GM12865 (cell line): ENCODE measurements around the gene CELF4.

Experiments used
- DNase-seq: peaks from one replicate; pipeline ENCODE4 v3.0.0; 2010; ENCODE audit warnings: low read depth
- H3K4me3 ChIP-seq: 2 replicates; pipeline ENCODE4 v1.5.1; 2011; ENCODE audit warnings: mild to moderate bottlenecking, low read depth, low read length, control low read depth
- TF ChIP-seq, protein P1 (sequence below): IDR thresholded peaks from 2 replicates; pipeline ENCODE4 v1.5.1; 2011; ENCODE audit warnings: low read length, control low read depth, low read depth, inconsistent platforms; ENCODE audit not compliant: insufficient read depth; ENCODE audit errors: missing control alignments

CELF4 gene

DNA sequence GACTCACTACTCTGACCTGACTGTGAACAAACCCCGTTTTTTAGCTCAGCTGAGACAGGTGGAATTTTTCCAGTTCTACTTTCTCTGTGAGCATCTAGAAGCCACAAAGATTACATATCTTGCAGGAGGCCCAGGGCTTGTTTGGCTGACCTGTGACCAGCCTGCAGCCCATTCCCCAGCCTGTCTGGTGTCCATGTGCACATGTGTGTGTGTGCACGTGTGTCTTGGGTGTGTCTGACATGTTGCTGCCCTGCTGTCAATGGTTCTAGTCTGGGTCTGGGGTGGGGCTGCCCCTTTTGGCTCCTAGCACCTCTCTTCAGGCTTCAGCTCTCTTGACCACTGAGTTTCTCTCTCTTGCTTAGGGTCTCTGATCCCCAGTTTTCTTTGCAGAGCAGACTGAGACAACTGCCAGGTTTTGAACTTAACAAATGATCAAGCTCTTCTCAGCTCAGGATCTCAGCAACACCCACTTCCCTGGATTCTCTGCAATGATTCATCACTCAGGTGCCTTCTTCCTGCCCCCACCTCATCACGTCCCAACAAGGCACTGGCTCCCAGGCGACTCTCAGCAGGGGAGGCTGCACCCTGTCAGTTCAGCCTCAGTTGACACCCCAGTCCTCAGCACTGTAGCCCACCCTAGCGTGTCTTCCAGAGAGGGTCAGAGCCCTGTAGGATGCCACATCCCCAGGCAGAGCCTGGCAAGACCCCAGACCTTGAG, 130.3 kb downstream of the CELF4 start:
- no peak for DNase-seq
- H3K4me3 ChIP-seq = no peak overlapping the region
- TF ChIP-seq, protein P1, sequence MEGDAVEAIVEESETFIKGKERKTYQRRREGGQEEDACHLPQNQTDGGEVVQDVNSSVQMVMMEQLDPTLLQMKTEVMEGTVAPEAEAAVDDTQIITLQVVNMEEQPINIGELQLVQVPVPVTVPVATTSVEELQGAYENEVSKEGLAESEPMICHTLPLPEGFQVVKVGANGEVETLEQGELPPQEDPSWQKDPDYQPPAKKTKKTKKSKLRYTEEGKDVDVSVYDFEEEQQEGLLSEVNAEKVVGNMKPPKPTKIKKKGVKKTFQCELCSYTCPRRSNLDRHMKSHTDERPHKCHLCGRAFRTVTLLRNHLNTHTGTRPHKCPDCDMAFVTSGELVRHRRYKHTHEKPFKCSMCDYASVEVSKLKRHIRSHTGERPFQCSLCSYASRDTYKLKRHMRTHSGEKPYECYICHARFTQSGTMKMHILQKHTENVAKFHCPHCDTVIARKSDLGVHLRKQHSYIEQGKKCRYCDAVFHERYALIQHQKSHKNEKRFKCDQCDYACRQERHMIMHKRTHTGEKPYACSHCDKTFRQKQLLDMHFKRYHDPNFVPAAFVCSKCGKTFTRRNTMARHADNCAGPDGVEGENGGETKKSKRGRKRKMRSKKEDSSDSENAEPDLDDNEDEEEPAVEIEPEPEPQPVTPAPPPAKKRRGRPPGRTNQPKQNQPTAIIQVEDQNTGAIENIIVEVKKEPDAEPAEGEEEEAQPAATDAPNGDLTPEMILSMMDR = no peak

DNA sequence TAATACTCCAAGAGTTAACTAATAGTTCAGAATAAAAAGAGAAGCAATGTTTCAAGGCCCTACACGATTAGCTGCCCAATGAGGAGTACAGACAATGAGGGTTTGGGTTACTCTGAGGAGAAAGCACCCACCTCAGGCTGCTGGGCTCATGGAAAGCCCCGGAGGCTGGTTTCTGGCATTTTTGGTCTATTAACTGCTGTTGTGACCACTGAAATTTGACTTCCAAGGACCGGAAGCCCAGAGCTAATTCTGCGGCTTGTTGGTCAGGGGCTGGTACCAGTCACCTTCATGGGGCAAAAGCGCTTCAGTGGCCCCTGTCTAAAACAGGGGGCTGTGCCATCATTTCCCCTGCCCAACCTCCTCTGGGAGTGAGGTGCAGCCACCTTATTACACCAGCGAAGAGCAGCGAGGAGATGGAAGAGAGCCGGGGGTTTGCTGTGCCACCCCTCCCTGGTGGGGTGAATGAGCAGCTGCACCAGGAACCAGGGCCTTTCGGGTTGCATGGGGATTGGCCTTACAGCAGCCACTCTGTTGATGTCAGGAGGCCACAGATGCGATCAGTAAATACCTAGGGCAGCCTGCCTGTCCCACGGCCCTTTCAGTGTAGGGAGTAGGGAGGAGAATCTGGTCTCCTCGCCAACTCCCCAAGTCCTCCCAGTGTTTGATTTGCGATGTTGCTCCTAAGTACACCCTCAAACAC, 131.3 kb downstream of the CELF4 start:
- no peak overlapping the region for H3K4me3 ChIP-seq
- TF ChIP-seq, protein P1 = no peak
- DNase-seq = peak; percentile 54

DNA sequence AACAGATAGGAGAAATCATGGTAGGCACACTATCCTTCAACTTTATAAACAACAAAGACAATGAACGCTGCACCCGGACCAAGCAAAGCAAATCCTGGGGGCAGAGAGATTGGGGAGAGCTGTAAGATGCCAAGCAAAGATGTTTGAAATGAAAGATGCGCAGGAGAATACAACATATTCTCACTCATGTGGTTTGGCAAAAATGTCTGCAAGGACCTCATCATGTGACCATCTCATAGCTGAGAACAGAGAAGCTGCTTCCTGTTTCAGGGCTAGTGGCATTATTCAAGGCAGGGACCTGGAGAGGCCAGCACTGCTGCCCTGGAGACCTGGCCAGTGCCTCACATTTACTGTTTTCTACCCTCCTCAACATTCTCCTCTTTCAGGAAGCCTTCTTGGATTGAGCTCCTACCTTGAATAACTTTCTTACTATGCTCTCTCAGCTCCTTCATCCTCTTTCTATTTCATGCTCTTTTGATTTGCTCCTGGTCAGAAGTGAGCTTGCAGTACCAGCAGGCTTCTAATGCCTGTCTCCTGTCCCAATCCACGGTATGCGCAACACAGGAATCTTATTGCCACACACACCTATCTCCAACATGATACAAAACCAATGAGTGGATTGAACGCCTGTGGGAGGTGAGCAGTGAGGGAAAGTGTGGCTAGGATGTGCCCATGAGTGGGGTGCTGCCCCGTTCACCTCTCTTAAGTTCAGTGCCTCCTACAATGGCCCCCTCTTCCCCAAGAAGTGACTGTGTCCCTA, 133.0 kb downstream of the CELF4 start:
- TF ChIP-seq, protein P1 = no peak
- no peak for DNase-seq
- no peak overlapping the region for H3K4me3 ChIP-seq

DNA sequence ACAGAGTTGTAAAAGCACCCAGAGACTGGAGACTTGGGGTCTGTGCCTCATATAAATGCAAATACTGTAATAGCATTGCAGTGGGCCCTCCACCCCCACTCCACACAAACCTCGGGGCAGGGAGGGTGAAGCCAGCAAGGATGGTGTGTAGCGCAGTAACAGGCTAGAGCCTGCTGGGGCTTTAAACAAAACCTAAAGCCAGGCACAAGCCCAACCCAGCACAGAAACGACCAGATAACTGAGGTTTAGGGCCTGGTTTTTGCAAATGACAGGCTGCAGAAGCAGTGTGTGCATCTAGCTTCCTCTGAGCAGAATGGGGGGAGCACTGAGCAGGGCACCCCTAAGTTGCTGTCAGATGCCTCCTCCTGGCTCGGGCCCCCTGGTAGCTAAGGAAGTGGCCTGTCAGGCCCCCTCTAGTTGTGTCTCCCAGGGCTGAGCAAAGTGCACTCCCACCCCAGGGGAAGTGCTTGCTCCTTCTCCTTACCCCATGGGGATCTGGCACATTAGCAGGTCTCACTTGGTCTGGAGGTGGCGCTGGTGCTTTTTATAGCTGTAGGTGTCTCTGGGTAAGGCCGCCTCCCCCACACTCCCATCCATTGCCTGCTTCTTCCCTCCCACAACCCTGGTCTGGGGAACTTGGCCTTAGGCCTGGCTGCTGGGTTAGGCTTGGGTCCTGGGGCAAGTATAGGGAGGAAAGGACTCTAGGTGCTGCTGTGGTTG, 135.1 kb downstream of the CELF4 start:
- no peak for DNase-seq
- no peak overlapping the region for H3K4me3 ChIP-seq
- TF ChIP-seq, protein P1 = no peak

DNA sequence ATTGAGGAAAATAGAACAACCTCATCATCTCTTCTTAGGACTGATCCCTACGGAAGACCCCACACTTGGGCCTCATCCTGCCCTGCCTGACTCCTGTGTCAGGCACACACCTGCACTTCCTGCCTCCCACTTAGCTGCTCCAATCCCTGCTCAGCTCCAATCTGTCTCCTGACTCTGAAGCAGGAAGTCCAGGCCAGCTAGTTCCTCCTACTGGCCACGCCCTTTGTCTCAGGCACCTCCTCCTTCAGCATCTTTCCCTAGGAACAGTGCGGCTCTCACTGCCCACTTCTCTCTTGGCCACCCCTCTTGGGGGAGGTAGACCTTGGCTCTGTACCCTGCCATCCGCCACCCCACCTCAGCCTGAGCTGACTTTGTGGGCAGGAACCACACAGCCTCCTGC, 135.8 kb downstream of the CELF4 start:
- no peak for DNase-seq
- TF ChIP-seq, protein P1 = no peak
- no peak overlapping the region for H3K4me3 ChIP-seq

DNA sequence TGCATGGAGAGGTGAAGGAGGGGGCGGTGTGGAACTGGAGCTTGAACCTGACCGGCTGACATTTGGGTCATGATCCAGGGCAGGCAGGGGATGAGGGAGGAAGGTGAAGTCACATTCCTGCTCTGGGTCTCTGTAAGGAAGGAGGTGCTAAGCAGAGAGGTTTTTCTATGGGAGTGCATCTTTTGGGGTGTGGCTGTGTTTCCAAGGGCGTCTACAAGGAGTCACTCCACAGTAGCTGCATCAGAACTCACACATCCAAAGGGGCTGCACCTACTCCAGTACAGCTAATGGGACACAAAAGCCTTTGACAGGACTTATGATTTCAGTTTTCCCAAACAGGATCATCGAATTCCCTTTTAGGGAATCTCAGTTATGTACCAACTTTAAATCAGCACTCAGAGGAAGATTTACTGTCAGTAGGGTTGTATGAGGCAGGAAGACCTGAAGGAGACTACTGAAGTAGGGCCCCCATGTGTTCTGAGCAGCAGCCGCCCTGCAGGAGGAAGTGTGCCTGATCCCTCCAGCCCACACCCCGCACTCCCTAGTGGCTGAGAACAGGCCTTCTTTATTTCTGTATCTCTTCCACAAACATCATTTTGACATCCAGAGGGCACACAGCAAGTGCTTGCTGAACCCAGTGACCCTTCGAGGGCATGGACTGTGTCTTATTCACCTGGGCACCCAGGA, 137.2 kb downstream of the CELF4 start:
- no peak overlapping the region for H3K4me3 ChIP-seq
- DNase-seq = no peak
- TF ChIP-seq, protein P1 = no peak
